ENCODE data around the gene KDM4C. TPM values are rescaled to one million over a fixed set of nuclear protein-coding genes. Genes with fewer than 3 reads are reported as not detected.

KDM4C gene
- total and polyA plus RNA-seq, 2 donors (not counting 1 experiment from before 2014, with no cell fraction given) = 13.0 to 39.0 TPM

GRCh38 chr9:6764523-6764922, 6.8 kb downstream of the KDM4C start:
- peaks cover 2% of the 10 kb centered on the region for H3K4me1 ChIP-seq (ENCODE audit: control insufficient read depth, extremely low read depth, insufficient read depth, low read length)
- no peaks in the 10 kb centered on the region for H3K36me3 ChIP-seq (ENCODE audit: control insufficient read depth, insufficient read depth, low read length)
- H3K27ac ChIP-seq (ENCODE audit: insufficient read depth, low read length) = no peak overlapping the region
- H4K20me1 ChIP-seq (ENCODE audit: control insufficient read depth, extremely low read depth, insufficient read depth, low read length) = no peaks in the 10 kb centered on the region
- no peaks in the 10 kb centered on the region for H3K27me3 ChIP-seq (ENCODE audit: control insufficient read depth, insufficient read depth, low read length)
- no peak overlapping the region for H3K9ac ChIP-seq (ENCODE audit: insufficient read depth, low read length)
- no peak overlapping the region for H3K4me3 ChIP-seq (replicated peaks in 1 of 4; ENCODE audit: control extremely low read depth in 1 of 4, insufficient read depth in 1 of 4, low read depth in 3 of 4, low read length in 4 of 4)
- TF ChIP-seq EZH2 (IDR thresholded peaks at IDR 0.05; ENCODE audit: low read length, missing control alignments) = no peak
- peaks cover 36% of the 10 kb centered on the region for H3K79me2 ChIP-seq (ENCODE audit: control insufficient read depth, insufficient read depth, low read length)
- peak in 1 of 2 donors; percentile 17 for DNase-seq (ENCODE audit: low read depth in 2 of 2)
- H2AFZ ChIP-seq (ENCODE audit: low read length) = no peak overlapping the region
- no peak overlapping the region for H3K4me2 ChIP-seq (ENCODE audit: extremely low read depth, insufficient read depth, low read length)
- no peaks in the 10 kb centered on the region for H3K9me3 ChIP-seq (ENCODE audit: control insufficient read depth, insufficient read depth, low read depth, low read length)

GRCh38 chr9:6764950-6765349, 7.2 kb downstream of the KDM4C start:
- peaks cover 34% of the 10 kb centered on the region for H3K79me2 ChIP-seq (ENCODE audit: control insufficient read depth, insufficient read depth, low read length)
- no peak overlapping the region for H3K4me3 ChIP-seq (replicated peaks in 1 of 4; ENCODE audit: control extremely low read depth in 1 of 4, insufficient read depth in 1 of 4, low read depth in 3 of 4, low read length in 4 of 4)
- no peaks in the 10 kb centered on the region for H3K9me3 ChIP-seq (ENCODE audit: control insufficient read depth, insufficient read depth, low read depth, low read length)
- TF ChIP-seq EZH2 (IDR thresholded peaks at IDR 0.05; ENCODE audit: low read length, missing control alignments) = no peak
- no peak for TF ChIP-seq CTCF (conservative IDR thresholded peaks at IDR 0.05 in 1 of 2, IDR thresholded peaks at IDR 0.05 in 1 of 2; ENCODE audit: low read depth in 1 of 2, low read length in 2 of 2)
- no peak overlapping the region for H2AFZ ChIP-seq (ENCODE audit: low read length)
- H3K4me1 ChIP-seq (ENCODE audit: control insufficient read depth, extremely low read depth, insufficient read depth, low read length) = peaks cover 2% of the 10 kb centered on the region
- peak in 1 of 2 donors; percentile 25 for DNase-seq (ENCODE audit: low read depth in 2 of 2)
- H3K36me3 ChIP-seq (ENCODE audit: control insufficient read depth, insufficient read depth, low read length) = no peaks in the 10 kb centered on the region
- H3K4me2 ChIP-seq (ENCODE audit: extremely low read depth, insufficient read depth, low read length) = no peak overlapping the region
- no peaks in the 10 kb centered on the region for H3K27me3 ChIP-seq (ENCODE audit: control insufficient read depth, insufficient read depth, low read length)
- no peak overlapping the region for H3K27ac ChIP-seq (ENCODE audit: insufficient read depth, low read length)
- H3K9ac ChIP-seq (ENCODE audit: insufficient read depth, low read length) = no peak overlapping the region
- no peaks in the 10 kb centered on the region for H4K20me1 ChIP-seq (ENCODE audit: control insufficient read depth, extremely low read depth, insufficient read depth, low read length)

GRCh38 chr9:6765396-6765795, 7.6 kb downstream of the KDM4C start:
- Histone ChIP-seq H4K20me1 (ENCODE audit: control insufficient read depth, extremely low read depth, insufficient read depth, low read length) (no peaks in the 10 kb centered on the region), H2AFZ (ENCODE audit: low read length) (no peak overlapping the region), H3K4me1 (ENCODE audit: control insufficient read depth, extremely low read depth, insufficient read depth, low read length) (no peaks in the 10 kb centered on the region), H3K27me3 (ENCODE audit: control insufficient read depth, insufficient read depth, low read length) (no peaks in the 10 kb centered on the region), H3K36me3 (ENCODE audit: control insufficient read depth, insufficient read depth, low read length) (no peaks in the 10 kb centered on the region), H3K9ac (ENCODE audit: insufficient read depth, low read length) (no peak overlapping the region), H3K4me3 (replicated peaks in 1 of 4; ENCODE audit: control extremely low read depth in 1 of 4, insufficient read depth in 1 of 4, low read depth in 3 of 4, low read length in 4 of 4) (no peak overlapping the region), H3K79me2 (ENCODE audit: control insufficient read depth, insufficient read depth, low read length) (peaks cover 31% of the 10 kb centered on the region), H3K27ac (ENCODE audit: insufficient read depth, low read length) (no peak overlapping the region), H3K4me2 (ENCODE audit: extremely low read depth, insufficient read depth, low read length) (no peak overlapping the region), H3K9me3 (ENCODE audit: control insufficient read depth, insufficient read depth, low read depth, low read length) (no peaks in the 10 kb centered on the region)
- TF ChIP-seq EZH2 (IDR thresholded peaks at IDR 0.05; ENCODE audit: low read length, missing control alignments) = no peak
- no peak for TF ChIP-seq CTCF (conservative IDR thresholded peaks at IDR 0.05 in 1 of 2, IDR thresholded peaks at IDR 0.05 in 1 of 2; ENCODE audit: low read depth in 1 of 2, low read length in 2 of 2)
- DNase-seq (ENCODE audit: low read depth in 2 of 2) = no peak
